Hepatocyte (in vitro differentiated cells): ENCODE measurements around the gene SLC36A3. TPM values are rescaled to one million over a fixed set of nuclear protein-coding genes. Genes with fewer than 3 reads are reported as not detected.

Source experiments
- DNase-seq: peaks from one replicate; pipeline ENCODE4 v3.0.0-alpha.2; 2016; ENCODE audit warnings: low spot score
- H2AFZ ChIP-seq: fragments of 200-600 bp; sonication (generic); 2 replicates; pipeline ENCODE4 v1.6.0; 2016; ENCODE audit warnings: antibody characterized with exemption, mild to moderate bottlenecking
- H3K27ac ChIP-seq: fragments of 200-600 bp; sonication (generic); 2 replicates; pipeline ENCODE4 v1.5.1; 2016; ENCODE audit warnings: mild to moderate bottlenecking
- H3K27me3 ChIP-seq: fragments of 200-600 bp; sonication (generic); 2 replicates; pipeline ENCODE4 v1.6.1; 2016
- H3K36me3 ChIP-seq: fragments of 200-600 bp; sonication (generic); replicated peaks from 2 replicates; pipeline ENCODE4 v1.5.1; 2016; ENCODE audit warnings: low read depth; ENCODE audit not compliant: insufficient read depth
- H3K4me1 ChIP-seq: fragments of 200-600 bp; sonication (generic); 2 replicates; pipeline ENCODE4 v1.5.1; 2016; ENCODE audit warnings: mild to moderate bottlenecking, moderate library complexity; ENCODE audit not compliant: insufficient read depth
- H3K4me2 ChIP-seq: fragments of 200-600 bp; sonication (generic); 2 replicates; pipeline ENCODE4 v1.6.0; 2016
- H3K4me3 ChIP-seq: fragments of 200-600 bp; sonication (generic); 2 replicates; pipeline ENCODE4 v1.5.1; 2016; ENCODE audit warnings: mild to moderate bottlenecking
- H3K79me2 ChIP-seq: fragments of 200-600 bp; sonication (generic); 2 replicates; pipeline ENCODE4 v1.6.0; 2017; ENCODE audit warnings: mild to moderate bottlenecking
- H3K9me2 ChIP-seq: fragments of 200-600 bp; sonication (generic); replicated peaks from 2 replicates; pipeline ENCODE4 v1.6.0; 2017; ENCODE audit warnings: mild to moderate bottlenecking; ENCODE audit not compliant: insufficient read depth
- H3K9me3 ChIP-seq: fragments of 200-600 bp; sonication (generic); 2 replicates; pipeline ENCODE4 v1.5.1; 2016; ENCODE audit warnings: low read depth, mild to moderate bottlenecking
- H4K20me1 ChIP-seq: fragments of 200-600 bp; sonication (generic); 2 replicates; pipeline ENCODE4 v1.6.0; 2016; ENCODE audit warnings: mild to moderate bottlenecking; ENCODE audit not compliant: insufficient read depth, poor library complexity, severe bottlenecking
- EZH2 ChIP-seq: fragments of 200-600 bp; sonication (generic); IDR thresholded peaks from 2 replicates; pipeline ENCODE4 v1.6.1; 2016; ENCODE audit warnings: antibody characterized with exemption, mild to moderate bottlenecking, borderline replicate concordance
- EZH2phosphoT487 ChIP-seq: fragments of 200-600 bp; sonication (generic); IDR thresholded peaks from one replicate; pipeline ENCODE4 v1.6.1; 2018; ENCODE audit warnings: antibody characterized with exemption, mild to moderate bottlenecking, low read depth, moderate library complexity; ENCODE audit not compliant: unreplicated experiment, severe bottlenecking
- WGBS: methylation state at CpG from one replicate; pipeline ENCODE4 v1.1.6; 2016; ENCODE audit warnings: low lambda C conversion rate; ENCODE audit errors: missing lambda C conversion rate; 5-methylcytosine and 5-hydroxymethylcytosine counted together
- polyA plus RNA-seq: library from polyadenylated mRNA; unstranded; fragments of >200 nt; fragmentation: Nextera tagmentation; extraction: Ambion mirVana; gene quantifications from 2 replicates; pipeline ENCODE4 v1.2.1, GENCODE V29; 2016
- total RNA-seq: library from RNA; depleted of rRNA; stranded (reverse); fragments of >200 nt; gene quantifications from 2 replicates; pipeline ENCODE4 v1.2.3, GENCODE V29; 2014
- TF ChIP-seq, protein P1 (sequence below): fragments of 200-600 bp; sonication (generic); IDR thresholded peaks from 2 replicates; pipeline ENCODE4 v1.5.1; 2016; ENCODE audit warnings: antibody characterized with exemption, mild to moderate bottlenecking; ENCODE audit not compliant: poor library complexity

The SLC36A3 gene
- total and polyA plus RNA-seq, 2 experiments from 2014 or later: not detected

DNA sequence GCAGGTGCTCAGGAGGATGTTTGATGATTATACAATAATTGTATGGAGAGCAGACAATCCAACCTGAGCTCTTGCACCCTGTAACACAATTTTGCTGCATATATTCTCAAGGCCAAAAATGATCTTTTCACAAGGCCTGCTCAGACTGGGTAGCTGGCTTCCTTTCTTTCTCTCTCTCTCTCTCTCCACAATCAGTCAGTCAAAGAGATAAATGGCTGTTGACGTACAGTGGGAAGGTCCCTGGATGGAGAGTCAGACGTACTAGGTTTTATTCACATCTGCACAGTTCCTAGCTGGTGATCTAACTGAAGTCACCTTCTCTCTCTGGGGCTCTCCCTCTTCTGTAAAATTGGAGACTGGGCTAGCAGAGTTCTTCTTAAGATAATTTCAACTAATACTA is 24.0 kb upstream of the SLC36A3 start:
- no peaks in the 10 kb centered on the region for H3K9me2 ChIP-seq
- TF ChIP-seq EZH2: no peak
- TF ChIP-seq EZH2phosphoT487: no peak
- TF ChIP-seq, protein P1, sequence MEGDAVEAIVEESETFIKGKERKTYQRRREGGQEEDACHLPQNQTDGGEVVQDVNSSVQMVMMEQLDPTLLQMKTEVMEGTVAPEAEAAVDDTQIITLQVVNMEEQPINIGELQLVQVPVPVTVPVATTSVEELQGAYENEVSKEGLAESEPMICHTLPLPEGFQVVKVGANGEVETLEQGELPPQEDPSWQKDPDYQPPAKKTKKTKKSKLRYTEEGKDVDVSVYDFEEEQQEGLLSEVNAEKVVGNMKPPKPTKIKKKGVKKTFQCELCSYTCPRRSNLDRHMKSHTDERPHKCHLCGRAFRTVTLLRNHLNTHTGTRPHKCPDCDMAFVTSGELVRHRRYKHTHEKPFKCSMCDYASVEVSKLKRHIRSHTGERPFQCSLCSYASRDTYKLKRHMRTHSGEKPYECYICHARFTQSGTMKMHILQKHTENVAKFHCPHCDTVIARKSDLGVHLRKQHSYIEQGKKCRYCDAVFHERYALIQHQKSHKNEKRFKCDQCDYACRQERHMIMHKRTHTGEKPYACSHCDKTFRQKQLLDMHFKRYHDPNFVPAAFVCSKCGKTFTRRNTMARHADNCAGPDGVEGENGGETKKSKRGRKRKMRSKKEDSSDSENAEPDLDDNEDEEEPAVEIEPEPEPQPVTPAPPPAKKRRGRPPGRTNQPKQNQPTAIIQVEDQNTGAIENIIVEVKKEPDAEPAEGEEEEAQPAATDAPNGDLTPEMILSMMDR: no peak
- H3K36me3 ChIP-seq: no peaks in the 10 kb centered on the region
- H3K4me1 ChIP-seq: no peaks in the 10 kb centered on the region
- H3K4me3 ChIP-seq: no peak overlapping the region
- H4K20me1 ChIP-seq: no peaks in the 10 kb centered on the region
- no peaks in the 10 kb centered on the region for H3K79me2 ChIP-seq
- DNase-seq: no peak
- H3K9me3 ChIP-seq: no peaks in the 10 kb centered on the region
- H3K27me3 ChIP-seq: no peaks in the 10 kb centered on the region
- H3K27ac ChIP-seq: no peak overlapping the region
- H2AFZ ChIP-seq: no peak overlapping the region
- WGBS: 70% methylated on average over 2 of the region's 2 CpGs
- no peak overlapping the region for H3K4me2 ChIP-seq

DNA sequence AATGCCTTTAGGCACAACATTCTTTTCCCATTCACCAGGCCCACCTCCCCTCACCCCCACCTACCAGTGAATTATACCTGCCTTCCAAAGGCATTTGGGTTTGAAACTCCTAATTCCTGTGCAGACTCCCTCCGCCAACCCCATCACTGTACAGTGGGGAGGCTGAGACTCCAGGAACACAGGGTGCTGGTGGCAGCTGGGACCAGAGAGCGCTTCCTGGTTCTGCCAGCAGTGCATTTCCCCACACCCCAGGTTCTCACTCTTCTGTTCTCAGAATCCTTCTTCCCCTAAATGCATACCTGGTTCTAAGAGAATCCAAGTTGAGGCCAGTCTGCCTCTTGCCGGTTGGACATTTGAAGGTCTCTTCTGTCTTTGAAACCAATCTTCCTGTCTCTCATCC is 22.7 kb upstream of the SLC36A3 start:
- 82% methylated on average over 3 of the region's 3 CpGs for WGBS
- no peaks in the 10 kb centered on the region for H3K27me3 ChIP-seq
- no peaks in the 10 kb centered on the region for H3K4me1 ChIP-seq
- H3K27ac ChIP-seq: no peak overlapping the region
- no peak overlapping the region for H3K4me3 ChIP-seq
- H3K9me2 ChIP-seq: no peaks in the 10 kb centered on the region
- H3K36me3 ChIP-seq: no peaks in the 10 kb centered on the region
- TF ChIP-seq EZH2phosphoT487 (no peak), EZH2 (no peak)
- TF ChIP-seq, protein P1: no peak
- H3K4me2 ChIP-seq: no peak overlapping the region
- H3K79me2 ChIP-seq: no peaks in the 10 kb centered on the region
- DNase-seq: no peak
- no peak overlapping the region for H2AFZ ChIP-seq
- H4K20me1 ChIP-seq: no peaks in the 10 kb centered on the region
- no peaks in the 10 kb centered on the region for H3K9me3 ChIP-seq

DNA sequence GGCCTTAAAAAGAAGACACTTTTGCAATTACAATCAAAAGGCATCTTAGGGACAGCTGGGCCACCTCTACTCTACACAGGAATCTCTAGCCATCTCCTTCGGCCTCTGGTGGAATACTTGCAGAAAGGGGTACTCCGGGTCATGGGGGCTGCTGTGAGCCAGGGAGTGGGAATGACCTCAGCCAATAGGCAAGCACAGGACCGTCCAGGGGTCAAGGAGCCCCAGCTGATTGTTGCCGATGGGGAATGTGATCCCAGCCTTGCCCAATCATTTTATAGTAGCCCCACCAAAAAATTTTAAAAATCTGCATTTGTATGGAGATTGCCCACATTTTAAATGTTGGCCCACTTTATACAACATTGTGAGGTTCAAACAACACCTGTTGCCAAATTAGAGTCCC is 16.9 kb upstream of the SLC36A3 start:
- Histone ChIP-seq H3K27me3 (no peaks in the 10 kb centered on the region), H2AFZ (no peak overlapping the region), H3K9me3 (no peaks in the 10 kb centered on the region), H3K79me2 (no peaks in the 10 kb centered on the region), H3K4me1 (no peaks in the 10 kb centered on the region), H3K4me2 (no peak overlapping the region), H3K27ac (no peak overlapping the region), H3K36me3 (no peaks in the 10 kb centered on the region), H4K20me1 (no peaks in the 10 kb centered on the region), H3K9me2 (no peaks in the 10 kb centered on the region), H3K4me3 (no peak overlapping the region)
- 95% methylated on average over 4 of the region's 4 CpGs for WGBS
- no peak for DNase-seq
- TF ChIP-seq EZH2: no peak

DNA sequence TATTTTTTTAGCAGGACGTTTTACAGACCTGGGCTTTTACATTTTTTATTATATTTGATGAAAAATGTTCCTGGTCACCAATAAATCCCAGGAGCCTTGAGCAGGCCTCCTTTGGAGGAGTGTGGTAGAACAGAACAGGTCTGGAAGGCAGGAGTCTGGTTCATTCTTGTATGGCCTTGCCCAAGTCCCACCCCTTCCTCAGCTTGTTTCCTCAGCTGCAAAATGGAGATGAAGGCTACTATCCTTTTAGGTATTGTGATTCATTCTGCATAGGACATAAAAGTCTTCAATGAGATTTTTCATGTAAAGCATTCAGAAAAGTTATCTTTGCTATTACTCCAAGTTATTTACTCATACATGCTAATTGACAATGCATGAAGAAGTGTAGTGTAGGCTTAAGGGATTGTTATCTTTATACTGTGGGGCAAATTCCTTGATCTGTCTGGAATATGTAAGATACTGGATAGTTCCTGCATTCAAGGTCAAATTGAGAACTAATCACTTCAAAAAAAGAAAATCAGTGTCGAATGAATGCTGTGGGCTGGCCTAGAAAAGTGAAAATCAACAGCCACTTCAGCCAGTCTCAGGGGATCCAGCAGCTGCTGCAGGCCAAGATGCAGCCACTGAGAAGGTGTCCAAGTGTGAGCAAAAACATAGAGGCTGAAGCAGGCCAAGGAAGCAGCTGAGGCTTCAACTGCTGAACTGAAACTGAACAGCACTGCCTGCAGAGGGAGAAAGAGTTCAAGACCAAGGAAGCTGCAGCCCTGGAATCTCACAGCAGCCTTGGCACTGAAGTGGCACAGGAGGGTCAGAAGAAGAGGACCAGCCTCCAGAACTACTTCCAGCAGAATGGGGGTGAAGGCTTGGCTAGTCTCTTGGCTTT is 15.5 kb upstream of the SLC36A3 start:
- Histone ChIP-seq H2AFZ (no peak overlapping the region), H3K9me2 (no peaks in the 10 kb centered on the region), H3K27me3 (no peaks in the 10 kb centered on the region), H3K36me3 (no peaks in the 10 kb centered on the region), H3K4me1 (no peaks in the 10 kb centered on the region), H3K4me3 (no peak overlapping the region), H3K9me3 (no peaks in the 10 kb centered on the region), H3K27ac (no peak overlapping the region), H4K20me1 (no peaks in the 10 kb centered on the region), H3K79me2 (no peaks in the 10 kb centered on the region), H3K4me2 (no peak overlapping the region)
- peak; percentile 27 for DNase-seq
- TF ChIP-seq EZH2phosphoT487: no peak
- TF ChIP-seq, protein P1: peak; percentile 31
- 66% methylated on average over 2 of the region's 2 CpGs for WGBS
